ENCODE data around the gene TOPAZ1.
"Not testable (repeated sequence)": the region's sequence is repeated elsewhere in the genome, so short reads cannot be mapped to it uniquely, and the experiment has no call there.

The TOPAZ1 gene

DNA sequence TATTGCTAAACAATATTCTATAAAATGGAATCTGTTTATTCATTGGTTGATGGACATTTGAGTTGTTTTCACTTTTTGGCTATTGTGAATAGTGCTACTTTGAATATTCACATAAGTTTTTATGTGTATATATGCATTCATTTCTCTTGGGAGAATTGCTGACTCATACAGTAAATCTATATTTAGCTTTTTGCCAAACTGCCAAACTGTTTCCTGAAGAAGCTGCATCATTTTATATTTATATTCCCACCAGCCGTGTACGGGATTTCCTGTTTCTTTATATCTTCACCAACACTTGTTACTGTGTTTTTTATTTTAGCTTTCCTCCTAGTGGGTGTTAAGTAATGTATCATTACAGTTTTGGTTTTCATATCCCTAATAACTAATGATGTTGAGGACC, 84.3 kb downstream of the TOPAZ1 start:
- no peak for DNase-seq (ENCODE audit: low read depth, low spot score)
- no peak overlapping the region for H3K27ac ChIP-seq

DNA sequence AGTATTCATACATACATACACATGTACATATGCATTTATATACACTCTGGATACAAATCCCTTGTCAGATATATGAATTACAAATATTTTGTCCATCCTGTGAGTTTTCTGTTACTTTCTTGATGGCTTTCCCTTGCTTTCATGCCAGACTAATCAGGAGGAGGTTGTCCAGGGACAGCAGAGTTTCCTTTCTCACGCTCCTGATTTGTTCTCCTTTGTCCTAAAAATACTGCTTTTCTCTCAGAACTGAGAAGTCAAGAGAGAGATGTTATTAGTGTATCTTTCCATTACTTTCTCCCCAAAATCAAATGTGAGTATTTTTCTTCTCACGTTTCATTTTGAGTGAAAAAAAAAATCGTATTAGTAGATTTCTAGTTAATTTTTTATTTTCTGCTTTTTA, 84.8 kb downstream of the TOPAZ1 start:
- no peak overlapping the region for H3K27ac ChIP-seq
- DNase-seq (ENCODE audit: low read depth, low spot score), result no peak

DNA sequence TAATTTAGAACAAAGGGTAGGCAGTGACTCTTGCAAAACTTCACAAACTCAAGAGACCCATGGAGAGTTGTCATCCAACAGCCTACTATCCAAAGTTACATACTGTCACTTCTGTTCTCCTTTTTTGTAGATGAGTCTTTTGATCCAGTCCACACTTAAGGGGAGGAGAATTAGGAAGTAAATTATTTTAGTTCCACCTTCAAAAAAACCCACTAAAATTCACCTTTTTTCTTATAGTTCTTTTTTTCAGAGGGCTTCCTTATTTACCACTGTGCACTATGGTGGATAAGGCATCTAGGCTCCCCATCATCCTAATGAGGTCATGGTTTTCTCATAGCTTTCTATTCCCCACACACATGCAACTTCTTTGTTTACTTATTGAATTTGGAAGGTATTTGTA, 88.3 kb downstream of the TOPAZ1 start:
- no peak overlapping the region for H3K27ac ChIP-seq
- DNase-seq (ENCODE audit: low read depth, low spot score), result no peak

DNA sequence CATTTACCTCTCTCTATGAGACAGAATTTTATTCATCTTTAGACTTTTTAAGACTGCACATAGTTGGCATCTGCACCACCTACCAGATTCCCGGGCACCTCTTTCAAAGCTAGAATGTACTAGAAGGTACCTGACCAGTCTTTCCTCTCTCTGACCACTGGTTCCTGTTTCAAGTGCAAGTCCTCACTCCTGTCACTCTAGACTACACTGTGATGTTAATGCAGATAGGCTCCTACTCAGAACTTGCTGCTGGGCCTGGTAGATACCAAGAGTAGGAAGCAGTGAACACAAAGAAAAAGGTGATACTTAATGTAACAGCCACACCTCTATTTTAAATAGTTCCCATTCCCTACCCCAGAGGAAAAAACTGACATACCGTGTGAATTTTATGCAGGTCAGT, 88.8 kb downstream of the TOPAZ1 start:
- DNase-seq (ENCODE audit: low read depth, low spot score), result no peak
- no peak overlapping the region for H3K27ac ChIP-seq

DNA sequence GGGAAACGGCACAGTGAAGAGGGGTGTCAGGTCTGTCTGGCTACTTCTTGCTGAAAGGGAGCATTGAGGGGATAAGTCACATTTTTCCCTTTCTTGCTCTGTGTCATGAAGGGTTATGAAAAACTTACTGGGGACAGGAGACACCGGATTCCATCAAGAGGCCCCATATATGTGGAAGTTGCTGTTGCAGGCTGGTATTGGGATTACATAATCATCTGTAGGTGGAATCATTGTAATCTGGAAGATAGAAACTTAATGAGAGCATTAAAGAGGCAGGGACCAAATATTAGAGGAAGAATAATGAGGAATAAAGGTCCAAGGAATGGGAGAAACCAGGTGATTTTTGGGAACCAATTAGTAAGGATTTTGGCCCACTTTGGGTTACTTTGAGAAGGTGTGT, 92.6 kb downstream of the TOPAZ1 start:
- no peak overlapping the region for H3K27ac ChIP-seq
- DNase-seq (ENCODE audit: low read depth, low spot score), result no peak

DNA sequence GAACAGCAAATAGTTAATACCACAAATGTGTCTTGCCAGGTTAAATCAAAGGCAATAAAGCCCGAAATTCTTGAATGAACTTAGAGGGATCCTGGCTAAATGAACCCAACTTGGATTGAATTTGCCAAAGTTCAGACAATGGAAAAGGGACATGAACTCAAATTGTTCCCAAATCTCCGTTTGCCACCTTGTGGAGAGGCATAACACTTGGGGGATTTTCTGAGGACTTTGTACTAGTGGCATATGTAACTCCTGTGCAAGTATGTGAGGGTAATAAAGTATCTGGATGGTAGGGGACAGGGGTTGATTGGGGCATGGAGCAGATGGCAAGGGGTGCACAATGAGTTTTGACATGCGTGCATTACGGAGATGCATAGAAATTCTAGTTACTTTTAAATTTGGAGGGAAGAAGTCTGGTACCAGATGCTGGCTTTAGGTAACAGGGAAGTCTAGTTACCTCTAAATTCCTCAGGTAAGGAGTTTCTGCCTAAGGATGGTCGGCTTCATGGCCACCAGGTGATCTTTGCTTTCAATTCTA, 95.6 kb downstream of the TOPAZ1 start:
- peak overlapping the region; percentile 76 for H3K27ac ChIP-seq
- DNase-seq (ENCODE audit: low read depth, low spot score), result no peak

DNA sequence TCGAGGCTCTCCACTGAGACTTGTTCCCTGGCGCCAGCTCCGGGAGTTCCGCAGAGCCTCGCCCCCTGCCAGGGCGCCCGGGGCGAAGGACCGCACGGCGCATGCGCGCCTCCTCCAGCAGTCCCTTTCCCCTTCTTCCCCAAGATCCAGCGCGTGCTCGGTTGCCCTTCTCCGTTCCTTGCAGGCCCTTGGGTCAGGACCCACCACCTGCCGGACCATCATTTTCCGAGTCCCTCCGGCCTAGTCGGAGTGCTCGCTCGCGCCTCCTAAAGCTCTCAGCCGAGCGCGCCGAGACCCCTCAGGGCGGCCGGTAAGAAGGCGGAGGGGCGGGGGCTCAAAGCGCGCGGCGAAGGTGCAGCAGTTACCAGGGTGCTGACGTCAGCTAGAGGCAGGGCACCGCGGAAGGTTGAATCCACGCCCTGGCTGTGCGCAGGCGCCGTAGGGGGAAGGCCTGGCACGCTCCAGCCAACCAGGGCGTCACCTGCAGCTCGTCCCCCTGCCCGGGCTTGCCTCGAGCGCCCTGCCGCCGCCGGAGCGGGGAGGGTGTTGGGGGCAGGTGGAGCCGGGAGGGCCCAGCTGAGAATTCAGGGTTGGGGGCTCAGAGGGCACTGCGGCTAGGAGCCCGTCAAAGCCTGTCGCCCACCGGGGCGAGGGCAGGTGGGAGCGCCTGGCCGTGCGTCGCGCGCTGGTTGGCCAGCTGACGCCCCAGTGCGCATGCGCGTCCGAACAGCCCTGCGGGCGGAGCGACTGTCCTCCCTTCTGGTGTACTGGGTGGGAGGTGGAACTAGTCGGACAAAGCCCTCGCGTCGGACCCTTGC, 96.5 kb downstream of the TOPAZ1 start, which contains the start of gene TCAIM:
Gene TCAIM (plus strand): TSS at position 757 of the 818 bp plus-strand sequence. CDS start 16,017 bp downstream, outside the sequence.
- DNase-seq (ENCODE audit: low read depth, low spot score), result peak; percentile 88
- peak within 1 kb of the TSS; percentile 76 for H3K27ac ChIP-seq

DNA sequence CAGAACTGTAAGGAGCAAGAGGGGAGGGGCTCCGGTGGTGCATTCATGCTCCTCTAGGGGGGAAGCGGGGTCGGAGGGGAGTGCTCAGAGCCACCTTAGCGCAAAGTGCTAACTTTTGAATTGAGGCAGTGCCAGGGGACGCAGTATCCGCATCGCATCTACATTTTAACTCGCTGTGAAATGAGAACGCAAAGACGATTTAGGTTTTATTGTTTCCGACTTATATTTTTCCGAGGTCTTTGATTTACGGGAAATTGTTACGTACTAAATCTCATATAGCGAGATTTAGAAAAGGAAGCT, 97.1 kb downstream of the TOPAZ1 start:
- peak overlapping the region; percentile 76 for H3K27ac ChIP-seq
- no peak for DNase-seq (ENCODE audit: low read depth, low spot score)

DNA sequence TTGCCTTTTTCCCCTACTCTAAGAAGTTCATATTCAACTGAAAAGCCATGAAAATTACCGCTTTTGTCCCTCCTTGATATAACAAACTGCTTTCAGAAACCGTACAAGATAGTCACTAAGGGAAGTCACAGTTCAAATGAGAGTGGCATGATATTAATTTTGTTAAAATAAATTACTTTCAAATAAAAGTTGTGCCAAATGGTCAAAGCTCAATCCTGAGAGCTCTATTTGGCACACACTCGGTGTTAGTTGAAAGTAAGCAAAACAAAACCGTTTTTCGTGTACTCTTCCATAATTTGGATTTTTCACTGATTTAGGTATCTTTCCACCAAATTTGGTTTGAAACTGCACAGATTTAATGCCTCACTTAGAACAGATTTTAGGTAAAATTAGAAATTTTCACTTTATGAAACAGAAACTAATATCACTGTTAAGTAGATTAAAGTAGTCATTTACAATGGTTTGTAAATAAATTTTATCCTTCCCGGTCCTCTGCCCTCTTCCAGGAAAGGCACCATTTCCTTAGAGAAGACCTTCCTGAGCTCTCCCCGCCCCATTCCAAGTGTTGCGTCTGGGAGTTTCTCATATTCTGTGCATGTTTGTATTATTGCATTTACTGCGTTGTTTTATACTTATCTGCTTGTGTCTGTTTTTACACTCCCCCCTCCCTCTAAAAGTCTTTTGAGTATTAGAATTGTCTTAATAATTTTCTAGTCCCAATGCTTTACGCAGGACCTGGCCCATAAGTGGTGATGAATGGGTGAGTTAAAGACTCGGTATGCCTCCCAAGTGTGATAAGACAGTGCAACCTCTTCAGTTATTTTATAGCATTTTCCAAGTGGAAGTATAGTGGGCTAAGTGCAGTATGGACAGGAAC, 97.7 kb downstream of the TOPAZ1 start:
- peak overlapping the region; percentile 76 for H3K27ac ChIP-seq
- no peak for DNase-seq (ENCODE audit: low read depth, low spot score)

DNA sequence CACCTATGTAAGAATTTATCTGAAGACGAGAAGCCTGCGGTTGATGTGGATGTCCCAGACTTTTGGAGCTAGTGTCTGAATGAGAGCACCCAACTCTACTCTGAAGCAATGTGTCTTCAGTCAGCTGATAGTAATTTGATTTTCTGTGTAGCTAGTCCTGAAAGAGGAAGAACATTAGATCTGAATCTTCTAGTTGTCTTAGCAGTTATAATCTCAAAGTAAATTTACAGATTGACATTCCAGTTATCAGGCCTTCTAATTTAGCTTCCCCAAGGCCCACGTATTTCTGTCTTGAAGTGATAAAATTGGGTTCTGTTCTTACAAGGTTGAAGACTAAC, 98.3 kb downstream of the TOPAZ1 start:
- no peak overlapping the region for H3K27ac ChIP-seq

DNA sequence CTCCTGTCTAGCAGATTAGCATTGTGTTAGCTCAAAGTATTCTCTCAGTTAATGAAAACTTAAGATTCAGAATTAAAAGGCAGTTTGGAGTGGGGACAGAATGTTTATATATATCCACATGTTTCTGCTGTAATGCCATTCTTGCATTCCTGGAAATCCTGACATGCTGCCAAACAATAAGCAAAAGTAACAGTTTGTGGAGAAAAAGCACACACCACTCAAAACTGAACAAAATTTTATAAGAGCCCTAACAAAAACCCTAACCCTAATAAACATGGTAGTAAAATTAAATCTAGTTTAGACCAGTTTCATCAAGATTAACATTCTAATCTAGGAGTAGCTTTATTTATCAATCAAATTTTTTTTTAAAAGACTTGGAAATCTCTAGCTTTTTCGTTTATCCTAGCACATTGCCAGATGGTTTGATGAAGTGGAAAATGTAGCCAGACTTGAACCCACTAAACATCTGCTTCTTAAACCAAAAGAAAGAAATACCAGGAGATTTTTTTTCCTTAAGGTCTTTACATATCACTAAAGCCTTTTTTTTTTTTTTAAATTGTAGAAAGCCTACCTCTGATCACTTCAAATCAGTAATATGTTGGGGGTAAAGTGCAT, 100.6 kb downstream of the TOPAZ1 start:
- no peak overlapping the region for H3K27ac ChIP-seq
- DNase-seq (ENCODE audit: low read depth, low spot score), result no peak

More for the DNA sequence above, 98.3 kb downstream of the TOPAZ1 start:
- DNase-seq (ENCODE audit: low read depth, low spot score), result no peak

DNA sequence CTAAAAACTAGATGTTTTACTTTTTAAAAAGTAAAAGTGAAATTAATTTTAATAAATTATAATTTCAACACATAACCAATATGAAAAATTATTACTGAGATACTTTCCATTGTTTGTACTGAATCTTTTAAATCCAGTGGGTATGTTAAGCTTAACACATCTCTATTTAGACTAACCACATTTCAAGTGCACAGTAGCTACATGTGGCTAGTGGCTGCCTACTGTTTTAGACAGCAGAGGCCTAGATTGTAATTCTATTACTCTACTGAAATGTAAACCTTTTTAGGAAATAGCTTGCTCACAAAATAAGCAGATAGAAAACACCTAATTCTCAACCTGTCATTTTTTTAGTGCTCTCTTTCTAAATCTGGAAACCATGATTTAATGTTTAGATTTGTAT, 101.7 kb downstream of the TOPAZ1 start:
- H3K27ac ChIP-seq, result no peak overlapping the region
- no peak for DNase-seq (ENCODE audit: low read depth, low spot score)

DNA sequence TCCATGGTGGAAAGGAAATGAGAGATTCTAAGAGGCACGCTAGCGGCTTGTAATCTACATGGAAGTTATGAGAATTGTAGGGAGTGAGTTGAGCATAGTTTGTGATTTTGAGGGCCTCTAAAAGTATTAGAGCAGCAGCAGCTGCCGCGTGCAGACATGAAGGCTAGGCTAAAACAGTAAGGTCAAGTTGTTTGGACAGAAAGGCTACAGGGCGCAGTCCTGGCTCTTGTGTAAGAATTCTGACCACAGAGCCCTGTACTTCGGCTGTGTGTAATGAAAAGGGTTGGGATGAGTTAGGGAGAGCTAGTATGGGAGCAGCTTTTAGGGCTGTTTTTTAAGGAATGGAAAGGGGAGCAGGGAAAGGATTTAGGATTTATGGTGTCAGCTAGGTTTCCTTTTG, 104.9 kb downstream of the TOPAZ1 start:
- DNase-seq (ENCODE audit: low read depth, low spot score); H3K27ac ChIP-seq: not testable (repeated sequence)

DNA sequence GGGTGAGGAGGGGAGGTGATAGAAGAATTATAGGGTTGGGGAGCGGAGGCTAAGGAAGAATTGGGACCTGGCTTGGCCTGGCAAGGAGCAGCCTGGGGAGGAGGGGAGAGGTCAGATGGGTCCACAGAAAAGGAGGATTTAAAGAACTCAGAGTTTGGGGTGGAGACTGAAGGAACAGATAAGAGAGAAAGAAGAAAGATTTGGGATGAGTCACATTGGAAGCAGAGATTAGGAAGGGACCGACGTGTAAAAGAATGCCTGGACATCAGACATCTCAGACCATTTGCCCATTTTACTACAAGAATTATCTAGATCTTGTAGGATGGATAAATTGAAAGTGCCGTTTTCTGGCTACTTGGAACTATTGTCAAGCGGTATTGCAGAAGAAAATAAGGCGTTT, 107.3 kb downstream of the TOPAZ1 start:
- H3K27ac ChIP-seq, result no peak overlapping the region
- no peak for DNase-seq (ENCODE audit: low read depth, low spot score)

DNA sequence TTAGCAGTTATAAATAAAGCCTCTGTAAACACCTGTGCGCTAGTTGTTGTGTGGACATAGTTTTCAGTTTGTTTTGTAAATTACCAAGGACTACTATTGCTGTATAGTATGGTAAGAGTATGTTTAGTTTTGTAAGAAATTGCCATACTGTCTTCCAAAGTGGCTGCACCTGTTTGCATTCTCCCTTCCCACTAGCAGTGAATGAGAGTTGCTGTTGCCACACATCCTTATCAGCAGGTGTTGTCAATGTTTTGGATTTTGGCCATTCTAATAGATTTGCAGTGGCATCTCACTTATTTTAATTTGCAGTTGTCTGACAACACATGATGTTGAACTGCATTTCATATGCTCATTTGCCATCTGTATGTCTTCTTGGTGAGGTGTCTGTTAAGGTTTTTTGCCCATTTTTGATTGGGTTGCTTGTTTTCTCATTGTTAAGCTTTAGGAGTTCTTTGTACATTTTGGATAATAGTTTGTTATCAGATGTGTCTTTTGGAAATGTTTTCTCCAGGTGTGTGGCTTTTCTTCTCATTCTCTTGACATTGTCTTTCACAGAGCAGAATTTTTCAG, 111.8 kb downstream of the TOPAZ1 start:
- no peak for DNase-seq (ENCODE audit: low read depth, low spot score)
- no peak overlapping the region for H3K27ac ChIP-seq

DNA sequence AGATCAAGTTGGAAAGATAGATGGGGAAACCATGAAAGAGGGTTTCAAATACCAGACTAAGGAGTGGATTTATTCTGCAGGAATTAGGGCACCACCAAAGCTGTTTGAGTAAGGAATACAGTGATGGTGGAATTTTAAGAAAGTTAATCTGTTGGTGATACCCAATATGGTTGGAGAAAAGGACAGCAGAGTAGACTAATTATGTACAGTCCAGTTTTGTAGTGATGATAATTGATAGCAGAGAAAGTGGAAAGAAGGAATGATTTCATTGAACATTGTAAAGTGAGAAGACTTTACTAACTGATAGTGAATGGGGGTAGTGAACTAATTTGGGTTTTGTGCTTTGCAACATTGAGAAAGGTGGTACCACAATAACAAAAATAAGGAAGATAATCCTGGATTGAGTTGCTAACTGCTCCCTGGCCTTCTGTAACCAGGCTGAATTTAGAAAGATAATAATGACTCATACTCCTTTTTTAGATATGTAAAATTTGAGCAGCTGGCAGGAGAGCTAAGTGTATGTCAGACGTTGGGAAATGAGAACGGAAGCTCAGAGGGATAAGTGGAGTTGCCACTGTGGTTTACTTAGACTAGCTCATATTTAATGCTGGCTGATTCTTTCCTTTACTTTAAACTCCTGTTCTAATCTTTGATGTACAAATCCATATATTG, 113.8 kb downstream of the TOPAZ1 start:
- no peak overlapping the region for H3K27ac ChIP-seq
- DNase-seq (ENCODE audit: low read depth, low spot score), result no peak

DNA sequence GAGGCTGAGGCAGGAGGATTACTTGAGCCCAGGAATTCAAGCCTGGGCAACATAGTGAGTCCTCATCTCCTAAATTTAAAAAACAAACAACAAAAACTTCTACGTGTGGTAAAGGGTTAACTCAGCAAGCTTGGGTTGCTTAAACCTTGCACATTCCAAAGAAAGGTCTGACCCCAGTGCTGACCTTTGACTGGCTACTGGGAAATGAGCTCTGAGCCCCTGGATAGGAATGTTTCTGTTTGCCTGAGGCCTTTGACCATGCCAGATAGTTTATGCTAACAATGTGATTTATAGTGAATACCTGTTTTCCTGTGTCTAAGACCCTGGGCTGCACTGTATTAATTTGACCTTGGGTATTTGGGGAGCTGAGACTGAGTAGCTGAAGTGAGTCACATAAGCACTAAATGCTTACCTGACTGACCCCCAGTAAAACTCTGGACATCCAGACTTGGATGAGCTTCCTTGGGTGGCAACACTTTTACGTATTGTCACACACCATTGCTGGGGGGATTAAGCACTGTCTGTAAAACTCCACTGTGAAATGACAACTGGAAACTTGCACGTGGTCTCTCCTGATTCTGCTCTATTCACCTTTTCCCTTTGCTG, 117.6 kb downstream of the TOPAZ1 start:
- no peak overlapping the region for H3K27ac ChIP-seq
- no peak for DNase-seq (ENCODE audit: low read depth, low spot score)

DNA sequence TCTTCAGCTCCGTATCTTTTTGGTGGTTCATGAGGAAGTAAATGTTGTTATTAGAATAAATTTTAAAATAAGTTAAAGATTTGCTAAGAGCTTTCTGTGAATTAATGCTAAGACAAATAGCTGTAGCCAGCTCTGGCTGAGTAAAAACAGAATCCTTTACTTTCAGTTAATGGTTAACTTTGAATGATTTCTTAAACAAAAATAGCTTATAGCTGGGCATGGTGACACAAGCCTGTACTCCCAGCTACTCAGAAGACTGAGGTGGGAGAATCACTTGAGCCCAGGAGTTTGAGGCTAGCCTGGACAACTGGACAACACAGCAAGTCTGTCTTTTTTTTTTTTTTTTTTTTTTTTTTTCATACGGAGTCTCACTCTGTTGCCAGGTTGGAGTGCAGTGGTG, 121.9 kb downstream of the TOPAZ1 start:
- no peak for DNase-seq (ENCODE audit: low read depth, low spot score)
- no peak overlapping the region for H3K27ac ChIP-seq

DNA sequence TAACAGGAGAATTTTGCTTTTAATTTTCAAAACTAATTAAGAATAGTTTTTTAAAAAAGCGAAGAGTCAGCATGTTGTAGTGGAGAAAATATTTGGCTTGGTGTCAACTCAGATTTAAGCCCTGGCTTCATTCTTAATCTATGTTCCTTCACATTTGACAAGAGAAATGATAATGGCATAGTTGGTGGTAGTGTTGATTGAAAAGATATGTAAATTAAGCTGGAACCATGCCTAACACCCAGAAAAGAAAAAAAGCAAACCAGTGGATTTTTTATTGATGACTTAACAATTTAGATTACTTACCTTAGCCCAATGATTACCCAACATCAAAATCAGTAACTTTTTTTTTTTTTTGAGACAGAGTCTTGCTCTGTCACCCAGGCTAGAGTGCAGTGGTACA, 124.3 kb downstream of the TOPAZ1 start:
- no peak overlapping the region for H3K27ac ChIP-seq
- no peak for DNase-seq (ENCODE audit: low read depth, low spot score)

DNA sequence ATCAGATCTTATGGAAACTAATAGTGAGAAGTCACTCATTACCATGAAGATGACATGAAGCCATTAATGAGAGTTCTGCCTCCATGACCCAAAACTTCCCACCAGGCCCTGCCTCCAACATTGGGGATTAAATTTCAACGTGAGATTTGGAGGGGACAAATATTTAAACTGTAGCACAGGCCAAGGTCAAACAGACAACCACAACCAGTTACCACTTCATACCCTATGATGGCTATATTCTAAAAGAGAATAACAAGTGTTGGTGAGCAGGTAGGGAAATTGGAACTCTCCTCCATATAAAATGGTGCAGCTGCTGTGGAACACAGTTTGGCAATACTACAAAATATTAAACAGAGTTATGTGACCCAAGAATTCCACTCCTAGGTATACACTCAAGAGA, 133.8 kb downstream of the TOPAZ1 start:
- H3K27ac ChIP-seq, result no peak overlapping the region
- DNase-seq (ENCODE audit: low read depth, low spot score), result no peak
